ENCODE results near the gene SULT4A1.

Gene SULT4A1

DNA sequence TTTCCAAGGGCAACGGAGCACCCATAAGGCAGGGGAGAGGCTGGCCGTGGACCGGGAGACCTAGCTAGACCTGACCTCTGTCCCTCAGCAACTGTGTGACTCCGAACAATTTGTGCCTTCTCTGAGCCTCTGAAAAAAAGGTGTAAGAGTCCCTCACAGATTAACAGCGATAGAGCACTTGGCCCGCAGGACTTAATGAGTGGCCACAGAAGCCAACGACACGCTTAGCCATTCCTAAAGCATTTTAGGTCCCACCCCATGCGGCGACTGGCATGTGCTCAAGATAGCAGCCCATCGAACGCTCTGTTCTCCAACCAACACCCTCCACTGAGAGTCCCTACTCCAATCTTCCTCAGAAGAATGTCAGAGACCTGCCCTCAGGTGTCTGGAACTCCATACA, 1.5 kb downstream of the SULT4A1 start:
- H3K4me3 ChIP-seq (ENCODE audit: low read length), result no peak overlapping the region
- TF ChIP-seq, protein P1, sequence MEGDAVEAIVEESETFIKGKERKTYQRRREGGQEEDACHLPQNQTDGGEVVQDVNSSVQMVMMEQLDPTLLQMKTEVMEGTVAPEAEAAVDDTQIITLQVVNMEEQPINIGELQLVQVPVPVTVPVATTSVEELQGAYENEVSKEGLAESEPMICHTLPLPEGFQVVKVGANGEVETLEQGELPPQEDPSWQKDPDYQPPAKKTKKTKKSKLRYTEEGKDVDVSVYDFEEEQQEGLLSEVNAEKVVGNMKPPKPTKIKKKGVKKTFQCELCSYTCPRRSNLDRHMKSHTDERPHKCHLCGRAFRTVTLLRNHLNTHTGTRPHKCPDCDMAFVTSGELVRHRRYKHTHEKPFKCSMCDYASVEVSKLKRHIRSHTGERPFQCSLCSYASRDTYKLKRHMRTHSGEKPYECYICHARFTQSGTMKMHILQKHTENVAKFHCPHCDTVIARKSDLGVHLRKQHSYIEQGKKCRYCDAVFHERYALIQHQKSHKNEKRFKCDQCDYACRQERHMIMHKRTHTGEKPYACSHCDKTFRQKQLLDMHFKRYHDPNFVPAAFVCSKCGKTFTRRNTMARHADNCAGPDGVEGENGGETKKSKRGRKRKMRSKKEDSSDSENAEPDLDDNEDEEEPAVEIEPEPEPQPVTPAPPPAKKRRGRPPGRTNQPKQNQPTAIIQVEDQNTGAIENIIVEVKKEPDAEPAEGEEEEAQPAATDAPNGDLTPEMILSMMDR (IDR thresholded peaks at IDR 0.05; ENCODE audit: insufficient read depth, low read depth, low read length, missing control alignments), result no peak

DNA sequence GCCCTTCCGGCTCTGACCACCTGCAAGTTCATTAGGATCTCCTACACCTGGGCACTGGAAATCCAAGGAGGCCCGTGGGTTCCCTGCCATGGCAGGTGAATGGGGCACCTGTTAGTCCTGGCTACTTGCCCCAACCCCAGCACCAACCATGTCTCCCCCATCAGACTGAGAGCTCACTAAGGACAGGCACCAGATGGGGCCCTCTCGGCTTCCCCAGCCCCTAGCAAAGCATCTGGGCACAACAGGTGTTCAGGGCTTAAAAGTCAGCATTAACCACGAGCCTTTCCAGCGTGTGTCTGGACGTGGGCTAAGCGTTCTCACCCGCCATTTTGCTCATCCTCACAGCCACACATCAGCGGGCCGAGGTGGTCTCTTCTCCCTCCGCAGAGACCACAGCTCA, 2.2 kb downstream of the SULT4A1 start:
- H3K4me3 ChIP-seq (ENCODE audit: low read length), result no peak overlapping the region
- DNase-seq (ENCODE audit: low read depth), result no peak
- TF ChIP-seq, protein P1 (IDR thresholded peaks at IDR 0.05; ENCODE audit: insufficient read depth, low read depth, low read length, missing control alignments), result no peak

More for the DNA sequence above, 1.5 kb downstream of the SULT4A1 start:
- DNase-seq (ENCODE audit: low read depth), result no peak

DNA sequence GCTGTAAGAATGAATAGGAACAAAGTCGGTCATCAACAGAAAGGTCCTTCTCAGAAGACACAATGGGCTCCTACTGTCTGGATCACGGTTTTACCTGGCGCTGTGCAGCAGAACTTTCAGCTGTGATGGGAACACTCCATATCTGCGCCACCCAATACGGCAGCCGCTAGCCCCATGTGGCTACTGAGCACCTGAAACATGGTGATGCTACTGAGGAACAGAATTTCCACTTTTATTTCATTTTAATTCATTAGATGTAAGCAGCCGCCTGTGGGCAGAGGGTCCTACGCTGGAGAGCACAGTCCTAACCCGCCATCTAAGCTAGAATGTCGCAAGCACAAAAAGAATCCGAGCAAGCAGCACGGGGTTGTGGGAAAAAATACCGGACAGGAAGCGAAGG, 2.7 kb downstream of the SULT4A1 start:
- H3K4me3 ChIP-seq (ENCODE audit: low read length), result no peak overlapping the region
- no peak for DNase-seq (ENCODE audit: low read depth)
- TF ChIP-seq, protein P1 (IDR thresholded peaks at IDR 0.05; ENCODE audit: insufficient read depth, low read depth, low read length, missing control alignments), result no peak

DNA sequence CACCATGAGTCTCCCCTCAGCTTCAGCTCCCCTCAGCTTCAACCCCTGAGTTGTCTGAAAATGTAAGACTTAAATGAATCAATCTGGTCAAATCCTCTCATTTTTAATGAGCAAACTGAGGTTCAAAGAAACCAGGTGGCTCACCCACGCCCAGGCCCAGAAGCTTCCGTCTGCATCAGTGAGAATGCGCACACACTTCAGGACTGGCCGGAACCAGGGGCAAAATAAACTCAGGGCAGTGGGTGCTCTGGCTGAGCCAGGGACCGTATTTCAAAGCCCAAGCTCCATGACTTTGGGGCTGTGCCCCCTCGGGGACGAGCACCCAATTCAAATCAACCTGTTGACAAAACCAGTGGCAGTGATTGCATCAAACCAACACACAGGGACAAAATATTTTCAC, 3.1 kb downstream of the SULT4A1 start:
- DNase-seq (ENCODE audit: low read depth), result no peak
- TF ChIP-seq, protein P1 (IDR thresholded peaks at IDR 0.05; ENCODE audit: insufficient read depth, low read depth, low read length, missing control alignments), result no peak
- no peak overlapping the region for H3K4me3 ChIP-seq (ENCODE audit: low read length)

DNA sequence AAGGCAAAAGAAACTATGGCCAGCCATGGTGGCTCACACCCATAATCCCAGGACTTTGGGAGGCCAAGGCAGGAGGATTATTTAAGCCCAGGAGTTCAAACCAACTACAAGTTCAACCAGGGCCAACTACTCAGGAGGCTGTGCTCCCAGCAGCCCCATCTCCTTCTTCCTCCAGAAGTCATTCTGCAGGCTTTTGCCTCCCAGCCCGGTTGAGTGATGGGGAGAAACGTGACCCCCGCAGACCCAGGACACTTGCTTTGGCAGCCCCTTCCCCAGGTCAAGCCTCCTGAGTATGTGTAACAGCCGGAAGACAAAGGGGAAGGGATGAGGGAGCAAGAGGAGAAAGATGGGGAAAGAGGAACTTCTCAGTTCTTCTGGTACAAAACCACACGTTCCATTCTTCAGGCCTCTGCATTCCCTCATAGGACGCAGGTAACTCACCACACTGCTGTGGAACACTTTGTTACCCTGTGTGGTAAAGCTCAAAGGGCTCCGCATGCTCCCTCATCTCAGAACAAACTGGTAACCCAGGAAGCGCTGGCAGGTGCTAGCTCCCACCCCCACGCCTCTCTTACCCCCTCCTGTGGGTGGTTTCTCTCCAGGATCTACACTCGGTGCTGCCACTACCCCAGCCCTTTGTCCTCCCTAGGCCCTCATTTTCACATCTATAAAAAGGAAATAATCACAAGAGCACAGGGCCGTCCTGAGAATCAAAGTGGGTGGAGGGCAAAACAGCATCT, 4.0 kb downstream of the SULT4A1 start:
- no peak for DNase-seq (ENCODE audit: low read depth)
- TF ChIP-seq, protein P1 (IDR thresholded peaks at IDR 0.05; ENCODE audit: insufficient read depth, low read depth, low read length, missing control alignments), result no peak
- no peak overlapping the region for H3K4me3 ChIP-seq (ENCODE audit: low read length)

DNA sequence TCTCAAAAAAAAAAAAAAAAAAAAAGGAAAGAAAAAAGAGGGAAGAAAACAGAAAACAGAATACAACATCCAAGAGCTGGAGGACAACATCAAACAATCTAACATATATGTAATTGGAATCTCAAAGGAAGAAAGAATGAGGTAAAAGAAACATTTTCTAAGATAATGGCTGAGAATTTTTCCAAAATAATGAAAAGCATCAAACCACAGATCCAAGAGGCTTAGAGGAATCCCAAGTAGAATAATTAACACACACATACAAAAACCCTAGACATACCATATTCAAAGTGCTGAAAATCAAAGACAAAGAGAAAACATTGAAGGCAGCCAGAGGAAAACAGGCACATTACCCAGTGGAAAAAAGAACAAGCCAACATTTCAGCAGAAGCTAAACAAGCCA, 4.9 kb downstream of the SULT4A1 start:
- TF ChIP-seq, protein P1 (IDR thresholded peaks at IDR 0.05; ENCODE audit: insufficient read depth, low read depth, low read length, missing control alignments), result no peak
- no peak for DNase-seq (ENCODE audit: low read depth)

DNA sequence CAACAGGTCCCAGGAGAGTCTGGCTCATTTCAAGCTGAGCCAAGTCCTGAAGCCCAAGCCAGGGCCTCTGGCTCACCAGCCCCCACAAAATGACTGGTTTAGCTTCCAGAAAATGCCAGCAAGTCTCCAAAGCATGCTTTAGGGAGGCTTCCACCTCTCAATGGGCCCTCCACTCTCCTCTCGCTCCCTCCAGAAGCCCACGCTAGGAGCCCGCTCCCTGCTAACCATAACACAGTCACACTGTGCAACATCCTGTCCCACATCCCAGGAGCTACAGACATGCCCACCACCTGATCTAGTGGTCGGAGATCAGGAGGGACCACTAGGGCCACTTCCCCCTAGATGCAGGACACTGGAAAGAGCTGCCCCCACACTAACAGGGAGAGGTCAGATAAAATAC, 6.9 kb downstream of the SULT4A1 start:
- TF ChIP-seq, protein P1 (IDR thresholded peaks at IDR 0.05; ENCODE audit: insufficient read depth, low read depth, low read length, missing control alignments), result no peak
- no peak overlapping the region for H3K4me3 ChIP-seq (ENCODE audit: low read length)
- no peak for DNase-seq (ENCODE audit: low read depth)

More for the DNA sequence above, 4.9 kb downstream of the SULT4A1 start:
- H3K4me3 ChIP-seq (ENCODE audit: low read length), result no peak overlapping the region

Data from epithelial cell of esophagus (primary cell).